22Rv1 (cell line): ENCODE data around the gene ACVR1B.

ENCODE experiments used
- H3K27ac ChIP-seq: fragments of 450-650 bp; 2 replicates; pipeline ENCODE4 v1.5.1; 2017
- ZFX ChIP-seq: fragments of 450-650 bp; IDR thresholded peaks from 2 replicates; pipeline ENCODE4 v1.6.1; 2017; ENCODE audit warnings: antibody characterized with exemption, borderline replicate concordance
- TF ChIP-seq, protein P1 (sequence below): fragments of 450-650 bp; IDR thresholded peaks from 2 replicates; pipeline ENCODE4 v1.5.1; 2017; ENCODE audit warnings: mild to moderate bottlenecking

ACVR1B gene

DNA sequence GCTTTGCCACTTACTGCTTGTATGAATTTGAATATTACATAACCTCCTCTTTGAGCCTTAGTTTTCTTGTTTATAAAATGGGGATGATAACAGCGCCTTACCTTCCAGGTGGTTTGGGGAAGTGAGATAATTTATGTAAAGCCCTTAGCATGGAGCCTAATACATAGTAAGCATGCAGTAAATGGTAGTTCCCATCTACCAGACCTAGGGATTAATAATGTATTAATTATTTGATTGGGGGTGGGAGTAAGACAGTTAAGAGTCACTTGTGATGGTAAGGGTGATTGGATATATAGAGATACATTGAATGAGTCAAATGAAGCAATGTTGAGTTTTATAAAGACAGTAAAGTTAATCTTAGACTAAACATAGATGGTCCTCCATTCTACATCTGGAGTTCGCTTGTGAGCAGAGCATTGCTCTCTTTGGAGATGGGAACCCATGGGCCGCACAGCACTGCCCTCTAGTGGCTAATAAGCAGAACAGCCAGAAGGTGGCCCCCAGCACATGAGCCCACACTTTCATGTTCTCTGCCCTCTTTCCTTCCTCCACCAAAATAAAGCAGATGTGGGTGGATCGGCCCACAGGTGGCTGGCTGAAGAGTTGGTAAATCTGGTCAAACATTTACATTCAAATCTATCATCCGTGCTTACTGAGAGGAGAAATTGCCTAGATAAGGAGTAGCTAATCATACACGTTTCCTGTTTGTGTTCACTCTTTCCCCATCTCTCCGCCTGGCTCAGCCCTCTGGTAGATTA, 28.7 kb downstream of the ACVR1B start:
- H3K27ac ChIP-seq = no peak overlapping the region

DNA sequence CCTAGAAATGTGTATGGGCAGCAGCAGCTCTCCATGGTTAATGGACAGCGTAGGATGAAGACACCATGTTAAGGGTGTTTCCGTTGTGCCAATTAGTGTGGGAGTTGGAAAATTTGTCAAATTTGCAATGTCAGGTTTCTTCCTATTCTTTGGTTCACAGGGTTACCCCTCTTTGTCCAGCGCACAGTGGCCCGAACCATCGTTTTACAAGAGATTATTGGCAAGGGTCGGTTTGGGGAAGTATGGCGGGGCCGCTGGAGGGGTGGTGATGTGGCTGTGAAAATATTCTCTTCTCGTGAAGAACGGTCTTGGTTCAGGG, 29.3 kb downstream of the ACVR1B start:
- TF ChIP-seq, protein P1, sequence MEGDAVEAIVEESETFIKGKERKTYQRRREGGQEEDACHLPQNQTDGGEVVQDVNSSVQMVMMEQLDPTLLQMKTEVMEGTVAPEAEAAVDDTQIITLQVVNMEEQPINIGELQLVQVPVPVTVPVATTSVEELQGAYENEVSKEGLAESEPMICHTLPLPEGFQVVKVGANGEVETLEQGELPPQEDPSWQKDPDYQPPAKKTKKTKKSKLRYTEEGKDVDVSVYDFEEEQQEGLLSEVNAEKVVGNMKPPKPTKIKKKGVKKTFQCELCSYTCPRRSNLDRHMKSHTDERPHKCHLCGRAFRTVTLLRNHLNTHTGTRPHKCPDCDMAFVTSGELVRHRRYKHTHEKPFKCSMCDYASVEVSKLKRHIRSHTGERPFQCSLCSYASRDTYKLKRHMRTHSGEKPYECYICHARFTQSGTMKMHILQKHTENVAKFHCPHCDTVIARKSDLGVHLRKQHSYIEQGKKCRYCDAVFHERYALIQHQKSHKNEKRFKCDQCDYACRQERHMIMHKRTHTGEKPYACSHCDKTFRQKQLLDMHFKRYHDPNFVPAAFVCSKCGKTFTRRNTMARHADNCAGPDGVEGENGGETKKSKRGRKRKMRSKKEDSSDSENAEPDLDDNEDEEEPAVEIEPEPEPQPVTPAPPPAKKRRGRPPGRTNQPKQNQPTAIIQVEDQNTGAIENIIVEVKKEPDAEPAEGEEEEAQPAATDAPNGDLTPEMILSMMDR = 0 out of 2 replicates have a peak, but pooled peaks have one; percentile 10
- TF ChIP-seq ZFX = no peak
- no peak overlapping the region for H3K27ac ChIP-seq

More for the DNA sequence above, 28.7 kb downstream of the ACVR1B start:
- no peak for TF ChIP-seq ZFX
- TF ChIP-seq, protein P1 = peak; percentile 100

DNA sequence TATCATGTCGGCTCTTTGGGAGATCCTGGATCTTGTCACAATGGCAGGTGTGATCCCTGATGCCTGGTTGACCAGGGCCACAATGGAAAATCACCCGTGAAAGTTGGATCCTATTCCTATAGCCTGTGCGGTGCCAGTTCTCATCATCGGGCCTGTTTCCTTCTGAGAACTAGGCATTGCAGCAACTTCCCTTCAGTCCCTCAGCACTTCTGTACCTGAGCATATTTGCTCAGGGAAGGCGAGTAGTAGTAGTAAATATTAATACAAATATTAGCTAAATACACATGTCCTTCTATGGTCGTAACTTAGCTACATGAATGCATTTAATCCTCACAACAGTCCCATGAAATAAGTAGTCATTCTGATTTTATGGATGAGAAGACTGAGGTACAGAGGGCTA, 33.2 kb downstream of the ACVR1B start:
- TF ChIP-seq, protein P1 = no peak
- TF ChIP-seq ZFX = no peak
- peak overlapping the region; percentile 78 for H3K27ac ChIP-seq

DNA sequence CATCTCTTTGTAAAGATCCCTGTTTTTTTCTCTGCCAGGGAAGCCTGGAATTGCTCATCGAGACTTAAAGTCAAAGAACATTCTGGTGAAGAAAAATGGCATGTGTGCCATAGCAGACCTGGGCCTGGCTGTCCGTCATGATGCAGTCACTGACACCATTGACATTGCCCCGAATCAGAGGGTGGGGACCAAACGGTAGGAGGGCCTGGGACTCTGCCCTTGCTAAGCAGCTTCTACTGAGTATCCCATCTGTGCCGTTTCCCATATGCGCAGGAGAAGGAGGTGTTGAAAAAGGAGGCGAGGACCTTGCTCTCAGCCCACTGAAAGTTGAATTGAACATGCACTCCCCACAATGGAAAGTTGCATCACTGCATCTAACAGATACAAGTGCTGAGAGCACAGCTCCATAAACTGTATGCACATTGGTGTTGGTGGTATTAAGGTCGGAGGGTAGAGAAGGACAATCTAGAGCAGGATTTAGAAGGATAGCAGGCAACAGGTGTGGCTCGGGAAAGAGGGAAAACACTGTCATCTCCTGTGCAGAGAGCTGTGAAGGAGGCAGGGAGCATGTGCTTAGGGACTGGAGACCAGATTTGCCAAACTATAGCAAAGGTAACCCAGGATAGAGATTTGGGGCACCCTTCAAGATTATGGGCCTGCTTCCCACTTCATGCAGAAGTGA, 33.8 kb downstream of the ACVR1B start:
- peak overlapping the region; percentile 78 for H3K27ac ChIP-seq

DNA sequence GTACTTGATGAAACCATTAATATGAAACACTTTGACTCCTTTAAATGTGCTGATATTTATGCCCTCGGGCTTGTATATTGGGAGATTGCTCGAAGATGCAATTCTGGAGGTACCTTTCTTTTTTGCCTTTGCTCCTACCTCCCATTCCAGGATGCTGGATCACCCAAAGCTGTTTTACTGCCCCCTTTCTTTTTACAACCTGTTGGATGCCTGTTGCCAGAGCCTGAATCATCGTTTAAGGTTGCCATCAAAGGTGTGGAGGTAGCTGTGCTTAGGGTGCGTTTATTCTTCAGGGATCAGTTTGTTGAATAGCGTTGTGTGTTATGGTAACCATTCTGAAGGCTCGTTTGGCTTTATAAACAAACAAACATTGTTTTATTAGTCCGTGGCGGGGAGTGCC, 35.3 kb downstream of the ACVR1B start:
- TF ChIP-seq ZFX = no peak
- TF ChIP-seq, protein P1 = no peak
- H3K27ac ChIP-seq = no peak overlapping the region

More for the DNA sequence above, 33.8 kb downstream of the ACVR1B start:
- TF ChIP-seq ZFX = no peak
- TF ChIP-seq, protein P1 = no peak

DNA sequence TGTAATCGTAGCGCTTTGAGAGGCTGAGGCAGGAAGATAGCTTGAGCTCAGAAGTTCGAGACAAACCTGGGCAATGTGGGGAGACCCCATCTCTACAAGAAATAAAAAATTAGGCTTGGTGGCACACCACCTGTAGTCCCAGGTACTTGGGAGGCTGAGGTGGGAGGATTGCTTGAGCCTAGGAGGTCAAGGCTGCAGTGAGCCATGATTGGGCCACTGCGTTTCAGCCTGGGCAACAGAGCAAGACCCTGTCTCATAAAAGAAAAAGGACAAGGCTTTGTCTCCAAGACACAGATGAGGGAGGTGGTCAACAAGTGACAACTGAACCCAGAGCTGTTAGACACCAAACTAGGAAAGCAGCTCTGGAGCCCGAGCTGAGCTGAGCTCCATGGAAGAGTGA, 40.7 kb downstream of the ACVR1B start:
- no peak for TF ChIP-seq ZFX
- TF ChIP-seq, protein P1 = no peak
- H3K27ac ChIP-seq = no peak overlapping the region

DNA sequence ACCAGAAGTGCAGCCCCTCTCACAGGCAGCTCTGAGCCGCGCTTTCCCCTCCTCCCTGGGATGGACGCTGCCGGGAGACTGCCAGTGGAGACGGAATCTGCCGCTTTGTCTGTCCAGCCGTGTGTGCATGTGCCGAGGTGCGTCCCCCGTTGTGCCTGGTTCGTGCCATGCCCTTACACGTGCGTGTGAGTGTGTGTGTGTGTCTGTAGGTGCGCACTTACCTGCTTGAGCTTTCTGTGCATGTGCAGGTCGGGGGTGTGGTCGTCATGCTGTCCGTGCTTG, 43.0 kb downstream of the ACVR1B start:
- no peak overlapping the region for H3K27ac ChIP-seq
- TF ChIP-seq, protein P1 = no peak
- no peak for TF ChIP-seq ZFX
